Uterus (tissue), 2 donors: Measurements from ENCODE around the gene ARID1B.

Experiments used
- POLR2A ChIP-seq, 2 donors: fragments of 450-650 bp; IDR thresholded peaks; one replicate each; pipeline ENCODE4 v1.6.1; 2016; ENCODE audit warnings: antibody characterized with exemption in 2 of 2, mild to moderate bottlenecking in 1 of 2, moderate library complexity in 1 of 2
- TF ChIP-seq, protein P1 (sequence below), 4 experiments: fragments of 200-600 bp in 2 of 4; fragments of 450-650 bp in 2 of 4; sonication (generic) in 2 of 4; IDR thresholded peaks; one replicate each; pipeline ENCODE4 v1.5.1; 2016 to 2019; ENCODE audit warnings: antibody characterized with exemption in 4 of 4, mild to moderate bottlenecking in 2 of 4, moderate library complexity in 1 of 4

DNA sequence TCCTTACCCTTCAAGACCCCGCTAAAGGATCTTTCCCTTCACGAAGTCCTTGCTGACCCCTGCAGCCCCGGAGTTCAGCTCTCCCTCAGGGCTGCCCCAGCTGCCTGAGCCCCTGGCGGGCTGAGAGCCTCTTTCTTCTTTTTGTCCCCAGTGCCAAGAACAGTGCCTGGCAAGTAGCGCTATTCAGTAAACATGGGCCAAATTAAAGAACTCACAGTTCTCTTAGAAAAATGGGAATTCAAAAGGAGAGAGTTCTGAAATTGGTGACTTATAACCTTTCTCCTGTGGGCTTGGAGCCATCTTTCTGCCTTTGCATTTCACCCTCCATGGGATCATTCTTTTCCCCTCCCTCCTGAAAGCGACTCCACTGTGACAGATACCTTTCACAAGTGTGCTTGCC is 318.9 kb downstream of the ARID1B start:
- TF ChIP-seq, protein P1, sequence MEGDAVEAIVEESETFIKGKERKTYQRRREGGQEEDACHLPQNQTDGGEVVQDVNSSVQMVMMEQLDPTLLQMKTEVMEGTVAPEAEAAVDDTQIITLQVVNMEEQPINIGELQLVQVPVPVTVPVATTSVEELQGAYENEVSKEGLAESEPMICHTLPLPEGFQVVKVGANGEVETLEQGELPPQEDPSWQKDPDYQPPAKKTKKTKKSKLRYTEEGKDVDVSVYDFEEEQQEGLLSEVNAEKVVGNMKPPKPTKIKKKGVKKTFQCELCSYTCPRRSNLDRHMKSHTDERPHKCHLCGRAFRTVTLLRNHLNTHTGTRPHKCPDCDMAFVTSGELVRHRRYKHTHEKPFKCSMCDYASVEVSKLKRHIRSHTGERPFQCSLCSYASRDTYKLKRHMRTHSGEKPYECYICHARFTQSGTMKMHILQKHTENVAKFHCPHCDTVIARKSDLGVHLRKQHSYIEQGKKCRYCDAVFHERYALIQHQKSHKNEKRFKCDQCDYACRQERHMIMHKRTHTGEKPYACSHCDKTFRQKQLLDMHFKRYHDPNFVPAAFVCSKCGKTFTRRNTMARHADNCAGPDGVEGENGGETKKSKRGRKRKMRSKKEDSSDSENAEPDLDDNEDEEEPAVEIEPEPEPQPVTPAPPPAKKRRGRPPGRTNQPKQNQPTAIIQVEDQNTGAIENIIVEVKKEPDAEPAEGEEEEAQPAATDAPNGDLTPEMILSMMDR (IDR thresholded peaks at IDR 0.05), result no peak
- no peak for TF ChIP-seq POLR2A (IDR thresholded peaks at IDR 0.05)
